HG03066 (cell line): Measurements from ENCODE around the gene PSEN1.

Experiments
- ATAC-seq: cut with Tn5 transposase; IDR thresholded peaks from one replicate; pipeline ENCODE4 v1.9.1; 2021; ENCODE audit warnings: low read depth; ENCODE audit not compliant: unreplicated experiment

Gene PSEN1

DNA sequence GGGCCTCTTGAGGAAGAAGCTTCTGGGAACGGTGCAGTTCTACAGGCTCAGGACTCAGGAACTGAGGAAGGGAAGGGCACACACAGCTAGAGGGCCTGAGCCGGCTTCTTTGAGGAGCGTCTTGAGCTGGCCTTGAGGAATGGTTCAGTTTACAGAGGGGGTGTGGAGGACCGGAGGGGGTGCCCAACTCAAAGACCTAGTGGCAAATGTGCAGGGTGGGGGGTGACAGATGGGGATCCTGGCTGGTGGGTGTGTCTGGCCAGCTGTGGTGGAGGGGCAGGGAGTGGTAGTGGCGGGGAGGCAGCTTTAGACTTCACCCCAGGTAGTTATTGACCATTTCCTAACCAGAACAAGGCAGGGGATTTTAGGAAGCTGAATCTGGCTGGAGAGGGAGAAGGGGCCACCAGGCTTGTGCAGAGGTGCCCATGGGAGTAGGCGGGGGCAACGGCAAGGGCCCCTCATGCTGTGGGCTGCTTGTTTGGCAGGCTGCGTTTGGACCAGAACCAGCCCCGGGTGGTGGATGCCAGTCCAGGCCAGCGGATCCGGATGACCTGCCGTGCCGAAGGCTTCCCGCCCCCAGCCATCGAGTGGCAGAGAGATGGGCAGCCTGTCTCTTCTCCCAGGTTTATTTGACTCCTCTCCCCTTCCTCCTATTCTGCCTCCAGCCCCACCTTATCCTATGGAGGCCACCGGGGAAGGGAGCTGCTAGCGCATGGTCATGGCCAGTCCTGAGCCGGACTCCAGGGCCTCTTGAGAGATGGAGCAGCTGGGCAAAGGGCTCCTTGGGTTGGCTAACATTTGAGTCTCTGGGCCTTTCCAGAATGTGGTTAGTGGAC, 128.8 kb downstream of the PSEN1 start:
- ATAC-seq: no peak

- ATAC-seq: no peak
Observed at GRCh38 chr14:73265721-73266046, 129.4 kb downstream of the PSEN1 start.

DNA sequence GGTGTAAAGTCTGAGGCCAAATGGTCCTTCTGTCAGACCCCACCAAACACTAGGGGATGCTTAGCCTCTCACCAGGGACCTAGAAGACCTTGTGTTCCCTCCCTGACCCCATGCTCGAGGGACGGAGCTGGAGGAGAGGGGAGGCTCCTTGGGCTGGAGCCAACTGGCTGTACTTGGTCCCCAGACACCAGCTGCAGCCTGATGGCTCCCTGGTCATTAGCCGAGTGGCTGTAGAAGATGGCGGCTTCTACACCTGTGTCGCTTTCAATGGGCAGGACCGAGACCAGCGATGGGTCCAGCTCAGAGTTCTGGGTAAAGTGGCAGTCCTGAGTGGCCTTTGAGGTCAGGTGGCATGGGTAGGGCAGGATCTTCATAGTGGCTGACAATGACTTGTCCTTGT, 130.0 kb downstream of the PSEN1 start:
- no peak for ATAC-seq

DNA sequence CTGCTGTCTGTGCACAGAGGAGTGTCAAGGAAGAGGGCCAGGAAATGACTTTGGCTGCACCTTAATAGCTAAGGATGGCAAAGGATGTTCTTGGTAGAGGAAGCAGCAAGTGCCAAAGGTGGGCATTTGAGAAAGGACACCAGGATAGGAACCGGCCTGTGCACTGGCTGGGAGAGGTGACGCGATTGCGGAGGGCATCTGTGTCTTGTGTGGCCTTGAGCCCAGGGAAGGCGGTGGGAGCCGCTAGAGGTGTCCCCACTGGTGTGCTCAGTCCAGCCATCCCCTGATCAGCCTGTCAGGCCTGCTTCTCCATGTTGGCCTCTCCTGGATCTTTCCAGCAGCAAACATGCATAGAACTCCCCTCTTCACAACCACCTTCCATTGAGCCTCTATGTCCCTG, 131.2 kb downstream of the PSEN1 start:
- no peak for ATAC-seq

DNA sequence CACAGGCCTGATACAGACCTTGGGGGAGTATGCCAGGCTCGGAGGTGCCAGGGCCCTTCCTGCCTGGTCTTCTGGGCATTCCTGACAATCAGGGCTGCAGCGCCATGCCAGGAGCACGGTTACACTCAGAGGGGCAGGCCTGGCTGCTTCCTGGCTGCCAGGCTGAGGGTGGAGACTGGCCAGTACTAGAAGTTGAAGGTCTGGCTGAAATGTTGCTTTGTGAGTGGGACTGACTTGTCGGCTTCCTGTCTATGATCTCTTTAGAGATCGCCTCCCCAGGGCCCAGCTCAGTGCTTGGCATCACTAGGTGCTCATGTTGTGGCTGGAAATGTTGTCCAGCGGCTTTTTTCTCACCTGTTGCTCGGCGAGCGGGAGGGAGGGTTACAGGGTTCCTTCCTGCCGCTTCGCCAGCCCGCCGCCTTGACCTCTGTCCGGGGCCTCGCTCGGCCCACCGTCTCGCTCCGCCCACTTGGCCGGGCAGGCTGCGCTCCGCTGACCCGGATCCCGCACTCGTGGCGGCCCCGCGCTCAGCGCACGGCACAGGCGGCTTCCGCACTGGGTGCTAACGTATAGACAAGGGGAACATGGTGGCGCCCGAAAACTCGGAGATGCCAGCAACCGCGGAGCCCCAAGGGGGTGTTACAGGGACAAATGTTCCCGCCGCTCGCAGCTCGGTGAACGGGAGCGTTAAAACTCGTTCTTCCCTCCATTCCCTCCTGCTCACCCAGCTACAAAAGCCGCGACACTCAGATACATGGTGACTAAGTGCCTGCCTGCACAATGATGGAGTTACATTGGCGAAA, 133.6 kb downstream of the PSEN1 start:
- ATAC-seq: peak; percentile 75

DNA sequence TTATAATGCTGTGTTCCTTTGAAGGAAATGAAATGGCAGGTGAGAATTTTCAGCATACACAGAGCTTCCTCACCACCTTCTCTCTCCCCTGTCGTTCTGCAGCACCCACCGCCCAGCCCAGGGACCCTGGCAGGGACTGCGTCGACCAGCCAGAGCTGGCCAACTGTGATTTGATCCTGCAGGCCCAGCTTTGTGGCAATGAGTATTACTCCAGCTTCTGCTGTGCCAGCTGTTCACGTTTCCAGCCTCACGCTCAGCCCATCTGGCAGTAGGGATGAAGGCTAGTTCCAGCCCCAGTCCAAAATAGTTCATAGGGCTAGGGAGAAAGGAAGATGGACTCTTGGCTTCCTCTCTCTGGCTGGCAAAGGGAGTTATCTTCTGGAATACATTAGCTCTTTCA, 136.1 kb downstream of the PSEN1 start:
- ATAC-seq: no peak
